ENCODE measurements around the gene GAB2.
"Not testable (repeated sequence)": the region's sequence is repeated elsewhere in the genome, so short reads cannot be mapped to it uniquely, and the experiment has no call there.

Gene GAB2

DNA sequence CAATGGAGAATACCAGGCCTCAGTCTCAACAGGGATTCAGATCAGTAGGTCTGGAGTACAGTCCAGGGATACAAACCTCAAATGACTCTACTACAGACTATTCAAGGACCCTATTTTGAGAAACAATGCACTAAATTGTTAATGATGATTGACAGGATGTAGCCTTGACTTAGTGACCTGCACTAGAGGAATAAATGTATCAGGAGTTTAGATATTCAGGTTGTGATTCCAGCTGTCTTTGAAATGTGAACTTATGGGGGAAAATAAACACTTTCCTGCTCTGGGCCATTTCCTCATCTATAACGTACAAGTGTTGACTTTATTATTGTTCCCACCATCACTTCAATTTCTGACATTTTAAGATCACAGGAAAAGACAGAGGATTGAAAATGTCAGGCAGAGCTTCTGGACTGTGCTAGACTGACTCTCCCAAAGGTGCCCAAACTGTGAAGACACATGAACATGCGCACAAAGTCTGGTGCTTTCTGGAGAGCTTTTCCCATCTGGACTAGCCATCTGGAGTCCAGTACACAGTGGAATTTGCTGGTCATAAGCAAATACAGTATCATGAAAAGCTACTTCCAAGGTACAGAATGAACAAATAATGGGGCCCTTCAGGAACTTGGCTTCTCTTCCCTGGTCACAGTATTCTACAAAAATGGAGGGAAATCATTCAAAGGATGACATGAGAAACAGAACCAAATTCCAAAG lies 118.5 kb downstream of the GAB2 start:
- DNase-seq, result no peak

DNA sequence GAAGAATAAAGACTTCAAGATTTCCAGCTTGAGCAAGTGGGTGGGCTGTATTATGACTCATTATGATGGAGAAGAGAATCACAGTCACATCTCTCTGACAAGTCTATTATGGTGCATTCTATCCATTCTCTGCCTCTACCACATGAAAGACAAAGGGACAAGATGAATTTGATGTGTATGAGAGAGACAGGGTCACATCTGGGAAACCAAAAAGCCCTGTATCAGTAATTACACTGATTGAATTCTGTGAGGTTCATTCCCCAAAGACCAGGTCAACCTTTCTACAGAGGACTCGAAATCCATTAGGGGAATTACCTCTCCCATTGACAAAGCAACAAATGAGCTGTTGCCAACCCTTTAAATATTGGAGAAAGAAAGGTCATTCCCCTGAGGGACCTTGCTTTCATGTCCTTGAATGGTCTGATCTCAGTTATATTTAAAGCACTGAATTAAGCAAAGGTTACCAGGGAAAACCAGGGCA lies 119.3 kb downstream of the GAB2 start:
- DNase-seq, result no peak

DNA sequence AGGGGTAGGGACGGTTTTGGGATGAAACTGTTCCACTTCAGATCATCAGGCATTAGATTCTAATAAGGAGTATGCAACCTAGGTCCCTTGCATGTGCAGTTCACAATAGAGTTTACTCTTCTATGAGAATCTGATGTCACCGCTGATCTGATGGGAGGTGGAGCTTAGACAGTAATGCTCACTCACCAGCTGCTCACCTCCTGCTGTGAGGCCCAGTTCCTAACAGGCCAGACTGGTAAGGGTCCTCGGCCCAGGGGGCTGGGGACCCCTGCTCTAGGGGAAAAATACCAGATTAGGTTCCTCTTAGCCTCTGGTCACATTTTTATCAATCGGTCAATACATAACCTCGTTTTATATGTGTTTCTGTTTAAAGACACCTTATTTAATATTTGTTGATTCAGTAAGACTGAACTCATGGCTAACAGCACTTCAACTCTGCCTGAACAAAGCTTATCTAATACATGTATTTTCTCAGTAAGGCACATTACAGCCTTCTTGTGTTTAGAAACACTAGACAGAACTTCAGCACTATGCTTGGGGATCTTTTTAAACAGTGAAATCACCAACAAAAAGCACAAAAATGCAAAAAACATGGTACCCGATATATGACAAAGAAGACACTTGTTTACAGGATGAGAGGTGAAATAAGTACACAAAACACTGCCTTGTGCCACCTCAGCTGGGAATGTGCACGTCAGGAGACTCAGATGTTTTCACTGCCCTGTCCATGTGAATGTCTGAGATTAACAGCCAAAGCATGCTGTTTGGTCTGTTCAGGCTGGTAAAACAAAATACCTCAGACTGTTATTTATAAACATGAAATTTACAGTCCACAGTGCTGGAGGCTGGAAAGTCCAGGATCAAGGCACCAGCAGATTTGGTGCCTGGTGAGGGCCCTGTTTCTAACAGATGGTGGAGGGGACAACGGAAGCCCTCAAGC lies 121.4 kb downstream of the GAB2 start:
- no peak for DNase-seq

DNA sequence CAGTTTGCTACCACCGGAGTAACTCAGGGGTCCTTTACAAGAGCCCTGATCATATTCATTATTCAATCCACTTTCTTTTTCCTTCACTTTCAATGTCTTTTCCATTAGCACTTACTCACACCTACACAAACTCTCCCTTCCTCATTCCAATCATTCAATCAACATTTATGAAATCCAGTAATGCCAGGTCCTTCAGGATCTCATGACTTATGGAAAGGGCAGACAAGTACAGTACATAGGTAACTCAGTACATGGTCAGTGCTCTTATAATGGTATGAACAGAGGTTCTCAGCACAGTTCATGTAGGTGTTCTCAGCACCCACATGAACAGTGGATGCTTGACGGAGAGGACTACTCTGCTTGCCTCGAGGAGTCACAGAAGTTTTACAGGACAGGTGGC lies 122.3 kb downstream of the GAB2 start:
- DNase-seq, result no peak

DNA sequence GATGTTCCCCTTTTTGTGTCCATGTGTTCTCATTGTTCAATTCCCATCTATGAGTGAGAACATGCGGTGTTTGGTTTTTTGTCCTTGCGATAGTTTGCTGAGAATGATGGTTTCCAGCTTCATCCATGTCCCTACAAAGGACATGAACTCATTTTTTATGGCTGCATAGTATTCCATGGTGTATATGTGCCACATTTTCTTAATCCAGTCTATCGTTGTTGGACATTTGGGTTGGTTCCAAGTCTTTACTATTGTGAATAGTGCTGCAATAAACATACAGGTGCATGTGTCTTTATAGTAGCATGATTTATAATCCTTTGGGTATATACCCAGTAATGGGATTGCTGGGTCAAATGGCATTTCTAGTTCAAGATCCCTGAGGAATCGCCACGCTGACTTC lies 123.5 kb downstream of the GAB2 start:
- DNase-seq, result not testable (repeated sequence)

GRCh38 chr11:78293536-78293935 lies 124.1 kb downstream of the GAB2 start:
- DNase-seq, result no peak

DNA sequence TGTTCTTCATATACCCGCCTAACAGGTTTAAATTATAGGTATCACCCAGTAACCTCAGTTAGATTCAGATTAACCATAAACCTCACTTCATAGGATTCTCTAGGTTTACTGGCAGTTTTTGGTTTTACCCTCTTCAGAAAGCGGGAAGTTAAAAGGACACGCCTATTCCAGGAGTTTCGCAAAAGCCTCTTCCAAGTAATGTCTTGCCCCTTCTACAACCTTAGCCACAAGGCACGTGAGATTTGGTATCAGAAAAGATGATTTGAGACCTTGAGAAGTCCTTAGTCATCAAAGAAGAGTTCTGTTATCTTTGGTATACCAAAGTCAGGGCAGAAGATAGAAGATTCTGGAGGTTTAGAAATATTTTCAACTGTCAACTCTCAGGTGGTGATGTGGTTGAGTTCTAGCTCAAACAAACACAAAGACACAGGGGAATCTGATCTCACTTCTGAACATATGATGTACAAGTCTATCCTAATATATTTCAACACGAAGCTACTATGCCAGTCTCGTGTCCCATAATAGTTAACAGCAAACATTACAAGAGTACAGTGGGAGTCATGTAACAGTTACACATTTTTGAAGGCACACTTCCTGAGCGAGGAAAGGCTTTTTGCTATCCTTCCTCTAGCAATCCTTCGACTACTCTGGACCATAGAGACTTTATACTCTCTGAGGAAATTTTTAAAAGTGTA lies 125.4 kb downstream of the GAB2 start:
- peak; percentile 36 for DNase-seq

GRCh38 chr11:78291503-78292108 lies 126.0 kb downstream of the GAB2 start:
- peak; percentile 23 for DNase-seq

GRCh38 chr11:78290293-78291176 lies 127.1 kb downstream of the GAB2 start:
- DNase-seq, result peak; percentile 13

GRCh38 chr11:78289552-78290292 lies 127.9 kb downstream of the GAB2 start:
- DNase-seq, result no peak

DNA sequence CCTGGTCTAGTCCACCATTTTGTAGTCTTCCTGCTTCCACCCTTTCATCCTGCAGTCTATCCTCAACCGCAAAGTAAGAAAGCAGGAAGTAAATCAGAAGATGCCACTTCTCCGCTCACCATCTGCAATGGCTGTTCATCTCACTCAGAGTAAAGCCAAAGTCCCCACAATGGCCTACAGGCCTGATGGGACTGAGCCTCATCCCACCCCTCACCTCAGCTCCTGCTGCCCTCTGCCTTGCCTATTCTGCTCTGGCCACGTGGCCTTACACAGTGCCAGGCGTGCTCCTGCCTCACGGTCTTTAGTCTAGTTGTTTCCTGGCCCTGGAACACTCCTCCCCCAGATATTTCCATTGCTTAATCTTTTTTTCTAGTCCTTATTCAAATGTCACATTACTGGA lies 133.4 kb downstream of the GAB2 start:
- DNase-seq, result no peak

- DNase-seq, result no peak
Measured at GRCh38 chr11:78282821-78283220, 134.8 kb downstream of the GAB2 start.

DNA sequence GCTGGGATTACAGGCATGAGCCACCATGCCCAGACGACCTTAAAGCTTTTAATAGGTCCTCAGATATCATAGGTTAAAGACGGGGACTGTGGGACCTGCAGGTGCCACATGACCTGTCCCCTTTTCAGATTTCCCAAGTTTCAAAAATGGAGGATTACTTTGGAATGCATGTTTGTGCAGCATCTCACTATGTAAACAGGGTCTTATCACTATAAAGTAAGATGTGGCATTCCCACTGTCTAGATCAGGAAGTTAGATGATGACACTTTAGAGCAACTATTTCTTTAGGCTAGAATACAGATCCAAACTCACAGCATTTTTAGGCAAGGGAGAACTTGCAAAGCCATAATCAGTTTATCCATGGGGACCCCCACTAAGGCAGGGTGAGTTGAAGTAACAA lies 136.1 kb downstream of the GAB2 start:
- DNase-seq, result no peak

- DNase-seq, result no peak
Measured at GRCh38 chr11:78277314-78277994, 140.2 kb downstream of the GAB2 start.

GRCh38 chr11:78276311-78276710 lies 141.3 kb downstream of the GAB2 start:
- no peak for DNase-seq

DNA sequence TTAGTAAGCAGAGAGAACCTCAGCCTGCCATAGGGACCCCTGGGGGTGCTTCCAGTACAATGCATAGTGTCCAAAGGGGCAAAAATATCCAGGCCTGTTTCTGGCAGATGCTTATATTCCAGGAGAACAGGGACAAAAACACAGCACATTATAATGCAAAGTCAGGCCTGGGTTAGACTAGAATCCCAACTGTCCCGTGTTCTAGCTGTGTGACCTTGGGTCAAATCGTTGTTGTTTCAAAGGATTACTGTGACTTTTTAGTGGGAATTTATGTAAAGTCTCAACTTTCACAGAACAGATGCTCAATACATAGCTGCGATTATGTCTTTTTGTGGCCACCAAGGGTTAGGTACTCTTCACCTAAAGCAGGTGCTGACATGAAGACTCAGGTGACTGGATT lies 142.9 kb downstream of the GAB2 start:
- no peak for DNase-seq

- not testable (repeated sequence) for DNase-seq
Measured at GRCh38 chr11:78272625-78273269, 144.9 kb downstream of the GAB2 start.

DNA sequence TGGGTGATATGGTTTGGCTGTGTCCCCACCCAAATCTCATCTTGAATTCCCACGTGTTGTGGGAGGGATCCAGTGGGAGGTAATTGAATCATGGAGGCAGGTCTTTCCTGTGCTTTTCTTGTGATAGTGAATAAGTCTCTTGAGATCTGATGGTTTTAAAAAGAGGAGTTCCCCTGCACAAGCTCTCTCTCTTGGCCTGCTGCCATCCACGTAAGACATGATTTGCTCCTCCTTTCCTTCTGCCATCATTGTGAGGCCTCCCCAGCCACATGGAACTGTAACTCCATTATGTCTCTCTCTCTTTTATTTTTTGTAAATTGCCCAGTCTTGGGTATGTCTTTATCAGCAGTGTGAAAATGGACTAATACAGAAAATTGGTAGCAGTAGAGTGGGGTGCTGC lies 145.8 kb downstream of the GAB2 start:
- DNase-seq, result not testable (repeated sequence)

DNA sequence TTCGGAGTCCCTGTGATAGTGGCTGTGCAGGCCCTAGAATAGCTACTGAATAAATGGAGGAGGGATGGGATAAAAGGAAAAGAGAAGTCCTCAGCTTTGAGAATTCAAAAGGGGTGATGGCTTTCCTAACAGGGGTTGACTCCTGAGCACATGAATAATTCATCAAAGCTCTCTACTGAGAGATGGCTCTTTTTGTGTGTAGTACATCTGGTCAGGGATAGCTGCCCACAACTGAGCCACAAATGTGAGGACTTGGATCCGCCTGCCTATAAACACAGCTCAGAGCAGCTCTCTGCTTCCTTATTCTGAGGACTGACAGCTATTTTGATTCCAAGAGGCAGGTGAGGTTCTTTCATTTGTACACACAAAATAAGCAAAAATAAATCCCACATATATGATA lies 146.6 kb downstream of the GAB2 start:
- DNase-seq, result no peak

GRCh38 chr11:78269806-78270205 lies 147.8 kb downstream of the GAB2 start:
- no peak for DNase-seq
